WERI-Rb-1 (cell line): ENCODE measurements around the gene PRKCH.

Experiments used
- DNase-seq: peaks from one replicate; pipeline ENCODE4 v3.0.0-alpha.2; 2020
- H3K27ac ChIP-seq: fragments of 250-450 bp; sonication (Bioruptor Pico); 2 replicates; pipeline ENCODE4 v1.5.1; 2020; ENCODE audit warnings: mild to moderate bottlenecking, moderate library complexity
- H3K27me3 ChIP-seq: fragments of 250-450 bp; sonication (Bioruptor Pico); 2 replicates; pipeline ENCODE4 v1.5.1; 2021; ENCODE audit warnings: mild to moderate bottlenecking, low read depth, moderate library complexity; ENCODE audit not compliant: insufficient read depth, severe bottlenecking
- H3K36me3 ChIP-seq: fragments of 250-450 bp; sonication (Bioruptor Pico); 2 replicates; pipeline ENCODE4 v1.5.1; 2020; ENCODE audit warnings: mild to moderate bottlenecking, moderate library complexity
- H3K4me3 ChIP-seq: 2 replicates; pipeline ENCODE4 v1.5.1; 2011; ENCODE audit warnings: low read depth, mild to moderate bottlenecking, control low read depth, low read length
- H3K9me3 ChIP-seq: fragments of 250-450 bp; sonication (Bioruptor Pico); 2 replicates; pipeline ENCODE4 v1.5.1; 2021; ENCODE audit warnings: mild to moderate bottlenecking, moderate library complexity; ENCODE audit not compliant: severe bottlenecking
- TF ChIP-seq, protein P1 (sequence below): IDR thresholded peaks from 2 replicates; pipeline ENCODE4 v1.5.1; 2011; ENCODE audit warnings: low read depth, mild to moderate bottlenecking, control low read depth, inconsistent platforms, low read length

Gene PRKCH

DNA sequence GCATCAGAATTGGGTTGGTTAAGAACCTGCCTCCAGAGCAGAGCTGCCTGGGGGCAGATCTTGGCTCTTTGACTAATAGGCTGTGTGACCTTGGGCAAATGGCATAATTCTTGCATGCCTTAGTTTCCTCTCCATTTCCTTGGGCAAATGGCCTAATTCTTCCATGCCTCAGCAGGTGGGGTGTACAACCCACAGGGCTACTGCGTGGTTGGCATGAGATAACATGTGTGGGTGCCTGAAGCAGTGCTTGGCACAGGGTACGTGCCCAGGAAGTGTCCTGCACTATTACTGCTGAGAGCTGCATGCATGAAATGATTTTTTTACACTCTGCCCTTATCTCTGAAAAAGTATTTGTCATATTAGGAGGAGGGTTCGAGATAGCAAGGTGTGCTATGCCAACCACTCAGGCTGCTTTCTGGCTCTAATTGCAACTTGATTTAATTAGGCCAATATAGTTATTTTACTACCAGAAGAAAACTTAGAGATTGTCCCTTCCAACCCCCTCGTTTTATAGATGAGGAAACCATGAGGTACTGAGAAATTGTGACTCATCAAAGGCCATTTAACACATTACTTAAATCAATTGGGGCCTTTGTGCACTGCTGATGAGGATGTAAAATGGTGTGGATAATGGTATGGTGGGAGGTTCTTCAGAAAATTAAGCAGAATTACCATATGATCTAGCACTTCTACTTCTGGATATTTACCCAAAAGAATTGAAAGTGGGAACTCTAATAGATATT is 212.3 kb downstream of the PRKCH start:
- no peak for DNase-seq
- no peak overlapping the region for H3K4me3 ChIP-seq
- no peaks in the 10 kb centered on the region for H3K9me3 ChIP-seq
- H3K27ac ChIP-seq, result no peak overlapping the region
- no peaks in the 10 kb centered on the region for H3K36me3 ChIP-seq
- H3K27me3 ChIP-seq, result no peaks in the 10 kb centered on the region
- TF ChIP-seq, protein P1, sequence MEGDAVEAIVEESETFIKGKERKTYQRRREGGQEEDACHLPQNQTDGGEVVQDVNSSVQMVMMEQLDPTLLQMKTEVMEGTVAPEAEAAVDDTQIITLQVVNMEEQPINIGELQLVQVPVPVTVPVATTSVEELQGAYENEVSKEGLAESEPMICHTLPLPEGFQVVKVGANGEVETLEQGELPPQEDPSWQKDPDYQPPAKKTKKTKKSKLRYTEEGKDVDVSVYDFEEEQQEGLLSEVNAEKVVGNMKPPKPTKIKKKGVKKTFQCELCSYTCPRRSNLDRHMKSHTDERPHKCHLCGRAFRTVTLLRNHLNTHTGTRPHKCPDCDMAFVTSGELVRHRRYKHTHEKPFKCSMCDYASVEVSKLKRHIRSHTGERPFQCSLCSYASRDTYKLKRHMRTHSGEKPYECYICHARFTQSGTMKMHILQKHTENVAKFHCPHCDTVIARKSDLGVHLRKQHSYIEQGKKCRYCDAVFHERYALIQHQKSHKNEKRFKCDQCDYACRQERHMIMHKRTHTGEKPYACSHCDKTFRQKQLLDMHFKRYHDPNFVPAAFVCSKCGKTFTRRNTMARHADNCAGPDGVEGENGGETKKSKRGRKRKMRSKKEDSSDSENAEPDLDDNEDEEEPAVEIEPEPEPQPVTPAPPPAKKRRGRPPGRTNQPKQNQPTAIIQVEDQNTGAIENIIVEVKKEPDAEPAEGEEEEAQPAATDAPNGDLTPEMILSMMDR, result no peak

DNA sequence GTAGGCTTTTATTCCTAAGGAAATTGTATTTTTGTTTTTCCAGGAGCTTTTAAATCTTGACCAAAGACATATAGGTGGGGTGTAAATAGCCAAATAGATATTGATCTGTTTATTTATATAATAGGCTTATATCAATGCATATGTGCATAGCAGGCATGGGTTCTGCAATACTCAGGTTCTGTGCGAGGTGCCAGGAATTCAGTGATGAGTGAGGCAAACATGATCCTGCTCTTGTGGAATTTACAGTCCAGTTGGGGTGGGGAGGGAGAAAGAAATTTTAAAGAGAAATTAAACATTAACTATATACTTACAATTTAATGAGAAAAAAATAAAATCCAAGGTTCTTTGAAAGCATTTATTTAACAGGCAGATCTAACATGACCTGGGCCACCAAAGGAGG is 213.7 kb downstream of the PRKCH start:
- no peaks in the 10 kb centered on the region for H3K27me3 ChIP-seq
- TF ChIP-seq, protein P1, result no peak
- H3K4me3 ChIP-seq, result no peak overlapping the region
- H3K36me3 ChIP-seq, result no peaks in the 10 kb centered on the region
- no peak for DNase-seq
- no peaks in the 10 kb centered on the region for H3K9me3 ChIP-seq
- no peak overlapping the region for H3K27ac ChIP-seq

DNA sequence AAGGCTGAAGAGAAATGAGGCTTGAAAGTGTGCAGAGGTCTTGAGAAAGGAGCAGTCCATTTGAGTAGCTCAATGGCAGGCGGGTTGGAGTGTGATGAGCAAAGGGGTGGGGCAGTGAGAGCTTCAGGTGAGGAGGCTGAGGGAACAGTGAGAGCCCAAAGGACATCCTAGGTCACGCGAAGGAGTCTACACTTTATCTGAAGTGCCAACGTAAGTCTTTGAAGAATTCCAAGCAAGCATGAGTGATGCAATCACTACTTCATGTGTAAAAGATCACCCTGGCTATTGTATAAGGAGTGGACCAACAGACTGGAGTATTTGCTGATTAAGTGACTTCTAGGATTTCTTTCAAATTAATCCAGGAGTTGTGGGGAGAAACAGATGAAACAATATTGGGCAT is 214.1 kb downstream of the PRKCH start:
- Histone ChIP-seq H3K27me3 (no peaks in the 10 kb centered on the region), H3K4me3 (no peak overlapping the region), H3K27ac (no peak overlapping the region), H3K9me3 (no peaks in the 10 kb centered on the region), H3K36me3 (no peaks in the 10 kb centered on the region)
- TF ChIP-seq, protein P1, result no peak
- no peak for DNase-seq

DNA sequence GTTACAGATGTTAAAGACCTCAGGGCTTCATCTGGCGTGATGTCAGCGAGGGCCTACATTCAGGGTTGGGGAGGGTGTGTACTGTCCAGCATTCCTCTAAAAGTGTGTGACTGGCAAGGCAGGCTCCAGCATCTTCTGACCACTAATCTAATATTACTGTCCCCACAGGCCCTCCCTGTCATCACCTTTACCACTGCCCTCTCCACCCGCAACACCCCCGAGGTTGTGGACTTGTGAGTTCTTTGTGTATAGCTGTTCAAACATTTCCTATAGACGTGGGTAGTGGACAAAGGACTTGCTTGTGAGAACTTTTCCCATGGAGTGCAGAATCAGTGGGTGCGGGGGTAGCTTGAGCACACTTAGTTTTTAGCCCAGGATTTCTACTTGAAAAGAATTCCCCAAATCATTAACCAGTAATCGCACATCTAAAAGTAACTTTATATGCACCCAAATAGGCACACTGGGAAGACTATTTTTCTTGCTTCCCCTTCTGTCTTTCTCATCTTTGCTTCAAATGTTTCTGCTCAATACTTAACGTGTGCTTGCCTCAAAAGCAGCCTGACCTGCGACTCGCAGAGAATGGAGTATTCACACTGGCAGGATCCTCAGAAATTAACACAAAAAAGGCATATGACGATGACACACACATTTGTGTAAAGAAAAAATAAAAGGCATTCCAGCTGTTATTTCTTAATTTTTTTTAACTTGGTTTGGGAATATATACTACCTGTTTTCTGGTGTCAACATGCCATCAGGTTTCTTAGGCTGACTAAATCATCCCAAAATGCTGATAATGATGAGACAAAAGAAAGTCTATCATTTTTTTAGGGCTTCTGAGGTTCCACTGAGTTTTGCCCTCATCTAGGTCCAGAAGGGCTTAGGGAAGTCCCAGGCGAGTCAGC is 215.5 kb downstream of the PRKCH start:
- Histone ChIP-seq H3K27me3 (no peaks in the 10 kb centered on the region), H3K27ac (no peak overlapping the region)
- TF ChIP-seq, protein P1, result no peak

DNA sequence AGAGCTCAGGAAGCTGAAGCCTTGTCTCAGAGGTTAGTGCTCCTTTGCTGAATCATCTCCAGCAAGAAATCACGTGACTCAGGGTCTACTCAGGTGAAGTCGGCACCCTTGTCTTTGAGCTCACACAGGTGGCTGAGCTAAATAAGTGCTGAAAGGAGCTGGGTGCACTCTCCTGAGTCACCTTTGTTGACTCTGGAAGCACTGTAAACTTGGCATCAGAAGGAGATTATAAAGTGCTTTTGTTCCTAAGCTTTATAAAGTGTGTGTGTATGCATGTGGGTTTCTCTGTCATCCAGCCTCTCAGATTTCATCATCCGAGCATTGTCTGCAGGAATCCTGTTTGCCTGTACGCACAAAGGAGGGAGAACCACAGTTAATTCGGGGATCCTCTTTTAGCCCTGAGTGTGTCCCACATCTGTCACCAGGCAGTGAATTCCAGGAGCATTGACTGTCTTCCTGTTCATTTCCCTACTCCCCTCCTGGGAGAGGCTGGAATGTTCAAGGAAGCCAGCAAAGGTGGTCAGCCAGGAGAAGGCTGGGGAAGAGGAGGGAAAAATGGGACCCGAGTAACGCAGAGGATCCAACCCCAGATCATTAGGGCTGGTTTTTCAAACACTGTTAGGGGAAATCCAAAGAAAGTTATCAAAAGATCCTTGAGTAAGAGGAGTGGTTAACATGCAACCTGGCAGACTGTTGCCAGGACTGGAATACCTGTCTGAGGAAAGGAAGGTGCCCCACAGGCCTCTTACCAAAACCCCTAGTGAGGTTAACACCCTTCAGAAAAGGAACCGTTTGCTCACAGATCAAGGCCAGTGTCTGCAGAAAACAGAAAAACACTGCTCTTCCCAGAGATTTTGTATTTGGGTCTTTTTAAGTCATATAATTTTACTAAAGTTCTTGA is 216.4 kb downstream of the PRKCH start:
- Histone ChIP-seq H3K27ac (no peak overlapping the region), H3K9me3 (no peaks in the 10 kb centered on the region), H3K4me3 (no peak overlapping the region), H3K27me3 (no peaks in the 10 kb centered on the region), H3K36me3 (no peaks in the 10 kb centered on the region)
- peak; percentile 35 for DNase-seq
- TF ChIP-seq, protein P1, result no peak

More for the DNA sequence above, 215.5 kb downstream of the PRKCH start:
- DNase-seq, result no peak
- Histone ChIP-seq H3K4me3 (no peak overlapping the region), H3K9me3 (no peaks in the 10 kb centered on the region), H3K36me3 (no peaks in the 10 kb centered on the region)
